ENCODE measurements around the gene KRTAP10-8. TPM values are rescaled to one million over a fixed set of nuclear protein-coding genes. Genes with fewer than 3 reads are reported as not detected.
"Not testable (repeated sequence)": the region's sequence is repeated elsewhere in the genome, so short reads cannot be mapped to it uniquely, and the experiment has no call there.

KRTAP10-8 gene
- total RNA-seq, 6 experiments from 2014 or later = not detected

DNA sequence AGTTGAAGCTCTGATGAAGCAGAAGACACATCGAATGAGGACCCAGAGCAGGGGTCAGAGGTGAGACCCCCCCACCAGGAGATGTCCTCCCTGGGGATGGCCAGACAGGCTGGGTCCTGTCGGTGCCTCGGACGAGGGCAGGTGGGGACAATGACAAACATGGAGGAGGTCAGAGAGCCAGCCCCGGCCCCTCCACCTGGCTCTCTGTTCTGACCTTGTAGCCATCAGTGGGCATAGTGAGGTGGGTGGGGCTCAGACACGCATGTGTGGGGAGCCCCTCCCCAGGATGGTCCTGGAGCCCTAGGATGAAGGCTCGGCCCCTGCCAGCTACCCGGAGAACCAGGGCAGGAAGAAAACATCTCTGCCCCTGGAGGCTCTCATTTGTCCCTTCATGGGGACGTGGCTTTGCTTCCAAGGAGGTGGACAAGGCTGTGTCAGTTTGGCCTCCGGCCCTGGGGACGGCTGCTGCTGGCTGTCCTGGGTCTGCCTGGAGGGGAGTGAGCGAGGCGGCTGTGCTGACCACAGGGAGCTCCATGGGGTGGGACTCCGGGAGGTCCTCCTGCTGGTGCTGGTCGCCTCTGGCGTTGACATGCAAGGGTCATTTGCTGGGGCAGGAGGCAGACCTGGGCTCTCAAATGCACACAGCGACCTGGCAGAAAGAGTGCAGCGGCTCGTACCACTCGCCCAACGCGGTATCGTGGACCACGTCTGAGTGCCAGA is 22.1 kb upstream of the KRTAP10-8 start:
- Histone ChIP-seq H3K4me3 (no peak overlapping the region), H3K36me3 (no peaks in the 10 kb centered on the region), H3K27me3 (no peaks in the 10 kb centered on the region), H3K4me1 (peaks cover 0 to 8% (median 0%) of the 10 kb centered on the region in 4 donors), H3K27ac (no peak overlapping the region), H3K9me3 (no peaks in the 10 kb centered on the region)
- ATAC-seq (no peak), DNase-seq (no peak)
- TF ChIP-seq, protein P1, sequence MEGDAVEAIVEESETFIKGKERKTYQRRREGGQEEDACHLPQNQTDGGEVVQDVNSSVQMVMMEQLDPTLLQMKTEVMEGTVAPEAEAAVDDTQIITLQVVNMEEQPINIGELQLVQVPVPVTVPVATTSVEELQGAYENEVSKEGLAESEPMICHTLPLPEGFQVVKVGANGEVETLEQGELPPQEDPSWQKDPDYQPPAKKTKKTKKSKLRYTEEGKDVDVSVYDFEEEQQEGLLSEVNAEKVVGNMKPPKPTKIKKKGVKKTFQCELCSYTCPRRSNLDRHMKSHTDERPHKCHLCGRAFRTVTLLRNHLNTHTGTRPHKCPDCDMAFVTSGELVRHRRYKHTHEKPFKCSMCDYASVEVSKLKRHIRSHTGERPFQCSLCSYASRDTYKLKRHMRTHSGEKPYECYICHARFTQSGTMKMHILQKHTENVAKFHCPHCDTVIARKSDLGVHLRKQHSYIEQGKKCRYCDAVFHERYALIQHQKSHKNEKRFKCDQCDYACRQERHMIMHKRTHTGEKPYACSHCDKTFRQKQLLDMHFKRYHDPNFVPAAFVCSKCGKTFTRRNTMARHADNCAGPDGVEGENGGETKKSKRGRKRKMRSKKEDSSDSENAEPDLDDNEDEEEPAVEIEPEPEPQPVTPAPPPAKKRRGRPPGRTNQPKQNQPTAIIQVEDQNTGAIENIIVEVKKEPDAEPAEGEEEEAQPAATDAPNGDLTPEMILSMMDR (IDR thresholded peaks at IDR 0.05) = no peak
- WGBS (ENCODE audit: insufficient coverage, low coverage, low lambda C conversion rate, missing lambda C conversion rate) = 60% methylated on average over 1 of the region's 24 CpGs
- intact Hi-C loops (cut with DNase I) = no loop called here

DNA sequence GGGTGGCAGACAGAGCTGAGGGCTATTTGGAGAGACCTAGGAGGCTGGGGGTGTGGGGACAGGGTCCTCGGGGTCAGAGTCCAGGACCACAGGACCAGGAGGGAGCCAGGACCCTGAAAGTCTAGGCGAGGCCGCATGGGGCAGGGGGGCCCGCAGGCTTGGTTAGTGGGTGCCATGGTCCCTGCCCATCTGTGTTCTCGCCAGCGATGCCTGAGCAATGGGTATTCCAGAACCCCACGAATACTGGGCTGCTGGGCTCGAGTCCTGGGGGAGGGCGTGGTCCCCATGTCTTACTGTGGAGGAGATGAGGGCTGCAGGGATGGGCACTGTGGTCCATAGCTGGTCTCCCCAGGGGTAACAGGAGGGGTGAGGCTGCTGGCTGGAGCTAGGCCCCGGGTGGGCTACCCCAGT is 21.6 kb upstream of the KRTAP10-8 start:
- no peaks in the 10 kb centered on the region for H3K36me3 ChIP-seq
- 80% methylated on average over 1 of the region's 10 CpGs for WGBS (ENCODE audit: insufficient coverage, low coverage, low lambda C conversion rate, missing lambda C conversion rate)
- H3K27ac ChIP-seq = no peak overlapping the region
- intact Hi-C loops (cut with DNase I) = no loop called here
- ATAC-seq = no peak
- no peak for DNase-seq
- TF ChIP-seq POLR2A (IDR thresholded peaks at IDR 0.05) = no peak
- TF ChIP-seq, protein P1 (IDR thresholded peaks at IDR 0.05) = no peak
- no peaks in the 10 kb centered on the region for H3K27me3 ChIP-seq
- H3K4me1 ChIP-seq = peaks cover 0 to 8% (median 0%) of the 10 kb centered on the region in 4 donors
- no peak overlapping the region for H3K4me3 ChIP-seq
- H3K9me3 ChIP-seq = no peaks in the 10 kb centered on the region

DNA sequence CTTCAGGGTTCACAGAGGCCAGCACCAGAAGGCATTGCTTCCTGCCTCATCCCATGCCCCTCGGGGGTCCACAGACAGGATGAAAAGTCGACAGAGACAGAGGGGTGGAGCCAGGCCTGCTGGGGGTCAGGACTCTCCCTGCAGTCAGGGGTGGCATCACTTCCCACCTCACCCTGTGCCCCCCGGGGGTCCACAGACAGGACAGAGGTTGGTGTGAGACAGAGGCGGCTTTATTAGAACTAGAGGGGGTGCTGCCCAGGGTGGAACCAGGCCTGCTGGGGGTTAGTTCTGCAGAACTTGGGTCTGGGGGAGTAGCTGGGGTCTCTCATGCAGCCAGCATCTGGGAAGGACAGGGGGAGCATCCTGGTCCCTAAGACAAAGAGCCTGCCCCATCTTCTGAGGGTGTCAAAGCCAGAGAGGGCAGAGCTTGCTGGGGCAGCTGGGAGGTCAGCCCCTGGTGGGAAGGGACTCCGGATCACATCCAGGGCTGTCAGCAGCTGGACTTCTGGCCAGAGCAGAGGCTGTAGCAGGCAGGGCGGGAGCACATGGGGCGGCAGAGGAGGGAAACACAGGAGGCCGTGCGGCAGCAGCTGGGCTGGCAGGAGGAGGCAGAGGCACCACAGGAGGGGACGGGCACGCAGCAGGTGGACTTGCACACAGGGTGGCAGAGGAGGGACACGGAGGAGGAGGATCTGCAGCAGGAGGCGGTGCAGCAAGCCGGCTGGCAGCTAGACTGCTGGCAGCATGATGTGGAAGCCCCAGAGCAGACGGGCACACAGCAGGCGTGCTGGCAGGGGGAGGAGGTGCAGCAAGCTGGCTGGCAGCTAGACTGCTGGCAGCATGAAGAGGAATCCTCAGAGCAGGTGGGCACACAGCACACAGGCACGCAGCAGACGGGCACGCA is 20.7 kb upstream of the KRTAP10-8 start:
- H3K4me1 ChIP-seq; ATAC-seq; H3K27ac ChIP-seq; H3K36me3 ChIP-seq; H3K4me3 ChIP-seq; H3K27me3 ChIP-seq; DNase-seq; intact Hi-C loops (cut with DNase I); H3K9me3 ChIP-seq: not testable (repeated sequence)
- 54% methylated on average over 5 of the region's 19 CpGs for WGBS (ENCODE audit: insufficient coverage, low coverage, low lambda C conversion rate, missing lambda C conversion rate)

DNA sequence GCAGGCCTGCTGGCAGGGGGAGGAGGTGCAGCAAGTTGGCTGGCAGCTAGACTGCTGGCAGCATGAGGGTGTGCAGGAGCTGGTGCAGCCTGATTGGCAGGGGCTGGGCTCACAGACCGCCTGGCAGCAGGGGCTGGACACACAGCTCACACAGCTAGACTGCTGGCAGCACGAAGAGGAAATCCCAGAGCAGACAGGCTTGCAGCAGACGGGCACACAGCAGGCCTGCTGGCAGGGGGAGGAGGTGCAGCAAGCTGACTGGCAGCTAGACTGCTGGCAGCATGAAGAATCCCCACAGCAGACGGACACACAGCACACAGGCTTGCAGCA is 20.1 kb upstream of the KRTAP10-8 start:
- H3K27ac ChIP-seq; intact Hi-C loops (cut with DNase I); H3K9me3 ChIP-seq; H3K36me3 ChIP-seq; H3K4me3 ChIP-seq; H3K27me3 ChIP-seq; ATAC-seq; H3K4me1 ChIP-seq; DNase-seq: not testable (repeated sequence)
- no CpG with 5 or more reads among the region's 4 CpGs for WGBS (ENCODE audit: insufficient coverage, low coverage, low lambda C conversion rate, missing lambda C conversion rate)

DNA sequence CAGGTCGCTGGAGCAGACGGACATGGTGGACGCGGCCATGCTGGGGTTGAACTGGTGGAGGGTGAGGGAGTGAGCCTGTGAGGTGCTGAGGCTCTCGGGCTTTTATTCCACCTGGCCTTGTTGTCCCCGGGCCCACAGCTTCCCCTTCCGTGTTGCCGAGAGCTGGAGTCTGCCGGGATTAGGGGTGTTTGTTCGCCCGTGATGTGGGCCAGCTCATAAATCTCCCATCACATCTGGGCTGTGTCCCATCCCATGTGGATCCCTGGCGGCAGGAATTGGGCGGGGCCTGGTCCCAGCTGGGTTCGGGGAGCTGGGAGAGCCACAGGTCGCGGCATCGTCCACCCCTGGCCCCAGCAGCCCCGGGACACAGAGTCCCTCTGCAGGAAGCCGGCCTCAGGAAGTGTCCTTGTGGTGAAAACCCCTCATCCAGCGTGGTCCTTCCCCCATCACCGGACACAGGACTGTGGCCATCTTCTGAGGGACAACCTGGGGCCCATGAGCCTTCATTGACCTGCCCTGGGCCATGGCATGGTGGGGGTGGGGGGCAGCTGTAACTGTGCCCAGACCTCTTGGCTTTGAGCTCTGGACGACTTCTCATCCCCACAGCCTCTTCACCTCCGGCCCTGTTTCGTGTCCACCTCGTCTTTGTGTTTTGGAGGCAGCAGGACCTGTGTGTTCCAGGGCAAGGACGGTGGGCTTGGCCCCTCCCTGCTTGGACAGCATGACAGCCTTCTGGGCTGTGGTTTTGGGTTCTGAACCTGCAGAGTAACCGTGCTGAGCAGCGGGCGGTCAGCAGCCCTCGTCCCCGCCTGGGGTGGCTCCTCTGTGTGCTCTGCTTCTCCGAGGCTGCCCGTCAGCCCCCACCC is 19.2 kb upstream of the KRTAP10-8 start, which contains the start of gene KRTAP10-6:
Gene KRTAP10-6, minus strand, starts transcription at position 60 of the 866 bp plus-strand sequence. Its CDS starts 21 bp downstream, at position 39.
- no peak within 1 kb of the TSS for H3K4me3 ChIP-seq
- WGBS (ENCODE audit: insufficient coverage, low coverage, low lambda C conversion rate, missing lambda C conversion rate) = 50% methylated on average over 1 of the region's 33 CpGs
- H3K27ac ChIP-seq = peak within 1 kb of the TSS in 1 of 3 donors; percentile 53
- no peaks in the 10 kb centered on the region for H3K27me3 ChIP-seq
- no peaks in the 10 kb centered on the region for H3K9me3 ChIP-seq
- DNase-seq (peak in 1 of 3 donors; percentile 51), ATAC-seq (peak in 3 of 4 donors; percentile 7 to 51 (median 36))
- no peaks in the 10 kb centered on the region for H3K36me3 ChIP-seq
- TF ChIP-seq POLR2A (IDR thresholded peaks at IDR 0.05) = no peak
- TF ChIP-seq, protein P1 (IDR thresholded peaks at IDR 0.05) = no peak
- H3K4me1 ChIP-seq = peaks cover 0 to 8% (median 0%) of the 10 kb centered on the region in 4 donors
- intact Hi-C loops (cut with DNase I) = no loop called here
